WERI-Rb-1 (cell line): Measurements from ENCODE around the gene TBC1D1.
"Not testable (repeated sequence)": the region's sequence is repeated elsewhere in the genome, so short reads cannot be mapped to it uniquely, and the experiment has no call there.

ENCODE experiments used
- DNase-seq: peaks from one replicate; pipeline ENCODE4 v3.0.0-alpha.2; 2020
- H3K27ac ChIP-seq: fragments of 250-450 bp; sonication (Bioruptor Pico); 2 replicates; pipeline ENCODE4 v1.5.1; 2020; ENCODE audit warnings: mild to moderate bottlenecking, moderate library complexity
- H3K27me3 ChIP-seq: fragments of 250-450 bp; sonication (Bioruptor Pico); 2 replicates; pipeline ENCODE4 v1.5.1; 2021; ENCODE audit warnings: mild to moderate bottlenecking, low read depth, moderate library complexity; ENCODE audit not compliant: insufficient read depth, severe bottlenecking
- H3K36me3 ChIP-seq: fragments of 250-450 bp; sonication (Bioruptor Pico); 2 replicates; pipeline ENCODE4 v1.5.1; 2020; ENCODE audit warnings: mild to moderate bottlenecking, moderate library complexity
- H3K4me3 ChIP-seq: 2 replicates; pipeline ENCODE4 v1.5.1; 2011; ENCODE audit warnings: low read depth, mild to moderate bottlenecking, control low read depth, low read length
- H3K9me3 ChIP-seq: fragments of 250-450 bp; sonication (Bioruptor Pico); 2 replicates; pipeline ENCODE4 v1.5.1; 2021; ENCODE audit warnings: mild to moderate bottlenecking, moderate library complexity; ENCODE audit not compliant: severe bottlenecking
- TF ChIP-seq, protein P1 (sequence below): IDR thresholded peaks from 2 replicates; pipeline ENCODE4 v1.5.1; 2011; ENCODE audit warnings: low read depth, mild to moderate bottlenecking, control low read depth, inconsistent platforms, low read length

Gene TBC1D1

GRCh38 chr4:37967736-37968135, 76.9 kb downstream of the TBC1D1 start:
- DNase-seq: no peak
- Histone ChIP-seq H3K27me3 (no peaks in the 10 kb centered on the region), H3K27ac (no peak overlapping the region), H3K36me3 (no peaks in the 10 kb centered on the region), H3K4me3 (no peak overlapping the region), H3K9me3 (no peaks in the 10 kb centered on the region)
- TF ChIP-seq, protein P1, sequence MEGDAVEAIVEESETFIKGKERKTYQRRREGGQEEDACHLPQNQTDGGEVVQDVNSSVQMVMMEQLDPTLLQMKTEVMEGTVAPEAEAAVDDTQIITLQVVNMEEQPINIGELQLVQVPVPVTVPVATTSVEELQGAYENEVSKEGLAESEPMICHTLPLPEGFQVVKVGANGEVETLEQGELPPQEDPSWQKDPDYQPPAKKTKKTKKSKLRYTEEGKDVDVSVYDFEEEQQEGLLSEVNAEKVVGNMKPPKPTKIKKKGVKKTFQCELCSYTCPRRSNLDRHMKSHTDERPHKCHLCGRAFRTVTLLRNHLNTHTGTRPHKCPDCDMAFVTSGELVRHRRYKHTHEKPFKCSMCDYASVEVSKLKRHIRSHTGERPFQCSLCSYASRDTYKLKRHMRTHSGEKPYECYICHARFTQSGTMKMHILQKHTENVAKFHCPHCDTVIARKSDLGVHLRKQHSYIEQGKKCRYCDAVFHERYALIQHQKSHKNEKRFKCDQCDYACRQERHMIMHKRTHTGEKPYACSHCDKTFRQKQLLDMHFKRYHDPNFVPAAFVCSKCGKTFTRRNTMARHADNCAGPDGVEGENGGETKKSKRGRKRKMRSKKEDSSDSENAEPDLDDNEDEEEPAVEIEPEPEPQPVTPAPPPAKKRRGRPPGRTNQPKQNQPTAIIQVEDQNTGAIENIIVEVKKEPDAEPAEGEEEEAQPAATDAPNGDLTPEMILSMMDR: no peak

DNA sequence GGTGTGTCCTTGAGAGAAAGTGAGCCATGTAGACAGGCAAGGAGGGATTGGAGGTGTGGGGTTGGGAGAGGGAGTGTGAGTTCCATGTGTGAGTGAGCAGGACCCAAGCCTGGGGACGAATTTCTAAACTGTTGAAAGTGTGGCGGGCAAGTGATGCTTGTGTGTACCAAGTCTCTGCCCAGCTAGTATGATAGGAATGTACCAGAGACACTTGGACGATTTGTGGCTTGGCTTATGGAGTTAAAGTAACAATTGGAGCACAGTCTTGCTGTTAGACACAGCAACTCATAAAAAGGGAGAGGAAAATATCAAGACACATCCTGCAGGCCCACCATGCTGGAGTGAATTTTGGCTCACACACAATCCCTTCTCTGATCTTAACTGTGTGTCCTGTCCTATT, 77.9 kb downstream of the TBC1D1 start:
- Histone ChIP-seq H3K4me3 (no peak overlapping the region), H3K9me3 (no peaks in the 10 kb centered on the region), H3K36me3 (no peaks in the 10 kb centered on the region), H3K27me3 (no peaks in the 10 kb centered on the region), H3K27ac (no peak overlapping the region)
- TF ChIP-seq, protein P1: no peak
- no peak for DNase-seq

- no peak overlapping the region for H3K4me3 ChIP-seq
- no peaks in the 10 kb centered on the region for H3K36me3 ChIP-seq
- H3K27me3 ChIP-seq: no peaks in the 10 kb centered on the region
- TF ChIP-seq, protein P1: peak; percentile 71
- peak; percentile 60 for DNase-seq
- H3K9me3 ChIP-seq: no peaks in the 10 kb centered on the region
- no peak overlapping the region for H3K27ac ChIP-seq
Observed at GRCh38 chr4:37970702-37971101, 79.8 kb downstream of the TBC1D1 start.

- Histone ChIP-seq H3K27ac (no peak overlapping the region), H3K4me3 (no peak overlapping the region), H3K9me3 (no peaks in the 10 kb centered on the region), H3K36me3 (no peaks in the 10 kb centered on the region), H3K27me3 (no peaks in the 10 kb centered on the region)
- no peak for DNase-seq
- TF ChIP-seq, protein P1: no peak
Observed at GRCh38 chr4:37971202-37971601, 80.3 kb downstream of the TBC1D1 start.

DNA sequence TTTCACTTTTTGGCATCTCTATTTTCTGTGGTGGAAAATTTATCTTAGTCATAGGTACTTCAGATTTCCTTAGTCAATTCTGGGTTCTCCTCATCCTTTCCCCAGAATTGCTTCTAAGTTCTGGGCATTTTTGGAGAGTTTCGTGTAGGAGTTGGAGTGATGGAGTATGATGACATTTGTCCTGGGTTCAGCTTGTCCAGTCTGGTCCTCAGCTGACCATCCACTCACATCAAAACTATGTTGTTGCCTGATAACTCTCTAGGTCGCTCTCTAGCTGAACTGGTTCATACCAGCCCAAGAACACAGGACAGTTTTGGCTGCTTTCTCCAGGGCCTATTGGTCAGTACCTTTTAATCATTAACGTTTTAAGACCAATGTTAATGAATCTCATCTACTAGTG, 82.6 kb downstream of the TBC1D1 start:
- Histone ChIP-seq H3K27ac (no peak overlapping the region), H3K9me3 (no peaks in the 10 kb centered on the region), H3K36me3 (0 out of 2 replicates have a peak, but pooled peaks cover 3% of the 10 kb centered on the region), H3K4me3 (no peak overlapping the region), H3K27me3 (no peaks in the 10 kb centered on the region)
- DNase-seq: no peak
- TF ChIP-seq, protein P1: no peak

GRCh38 chr4:37975321-37975822, 84.5 kb downstream of the TBC1D1 start:
- TF ChIP-seq, protein P1: peak; percentile 2; the same call in 1 of the 2 replicates
- H3K36me3 ChIP-seq, H3K27ac ChIP-seq, H3K4me3 ChIP-seq, H3K9me3 ChIP-seq, H3K27me3 ChIP-seq: not testable (repeated sequence)
- peak; percentile 38 for DNase-seq
